ENCODE measurements around the gene MTUS2.

Gene MTUS2

DNA sequence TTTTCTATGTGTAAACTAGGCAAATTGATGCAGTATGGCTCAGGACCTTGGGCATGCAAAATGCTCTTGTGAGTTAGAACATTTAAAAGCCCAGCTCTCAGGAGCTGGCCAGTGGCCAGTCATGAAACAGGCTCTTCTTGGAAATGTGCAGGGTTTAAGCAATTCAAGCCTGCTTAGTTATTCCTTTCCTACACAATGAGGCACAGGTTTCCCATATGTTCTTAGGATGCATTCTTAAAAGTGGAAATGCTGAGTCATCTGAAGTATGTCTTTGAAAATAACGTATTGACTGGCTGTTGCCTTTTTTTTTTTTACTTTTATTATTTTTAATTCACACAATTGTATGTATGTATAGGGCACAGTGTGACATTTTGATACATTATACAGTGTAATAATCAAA lies 474.7 kb downstream of the MTUS2 start:
- H3K4me3 ChIP-seq (ENCODE audit: low read depth, low read length): no peak overlapping the region
- TF ChIP-seq CTCF (conservative IDR thresholded peaks at IDR 0.05; ENCODE audit: low read depth, low read length): no peak
- DNase-seq (ENCODE audit: low read depth): peak; percentile 1

GRCh38 chr13:29301027-29301426 lies 480.9 kb downstream of the MTUS2 start:
- no peak for DNase-seq (ENCODE audit: low read depth)
- no peak overlapping the region for H3K4me3 ChIP-seq (ENCODE audit: low read depth, low read length)
- no peak for TF ChIP-seq CTCF (conservative IDR thresholded peaks at IDR 0.05; ENCODE audit: low read depth, low read length)

DNA sequence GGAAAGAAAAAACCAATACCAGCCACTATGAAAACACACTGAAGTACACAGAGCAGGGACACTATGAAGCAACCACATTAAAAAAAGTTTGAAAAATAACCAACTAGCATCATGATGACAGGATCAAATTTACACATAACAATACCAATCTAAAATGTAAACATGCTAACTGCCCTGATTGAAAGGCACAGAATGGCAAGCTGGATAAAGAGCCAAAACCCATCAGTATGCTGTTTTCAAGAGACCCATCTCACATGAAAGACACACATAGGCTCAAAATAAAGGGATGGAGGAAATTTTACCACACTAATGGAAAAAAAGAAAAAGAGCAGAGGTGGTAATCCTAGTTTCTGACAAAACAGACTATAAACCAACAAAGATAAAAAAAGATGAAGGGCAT lies 484.0 kb downstream of the MTUS2 start:
- no peak overlapping the region for H3K4me3 ChIP-seq (ENCODE audit: low read depth, low read length)
- no peak for DNase-seq (ENCODE audit: low read depth)
- TF ChIP-seq CTCF (conservative IDR thresholded peaks at IDR 0.05; ENCODE audit: low read depth, low read length): no peak

DNA sequence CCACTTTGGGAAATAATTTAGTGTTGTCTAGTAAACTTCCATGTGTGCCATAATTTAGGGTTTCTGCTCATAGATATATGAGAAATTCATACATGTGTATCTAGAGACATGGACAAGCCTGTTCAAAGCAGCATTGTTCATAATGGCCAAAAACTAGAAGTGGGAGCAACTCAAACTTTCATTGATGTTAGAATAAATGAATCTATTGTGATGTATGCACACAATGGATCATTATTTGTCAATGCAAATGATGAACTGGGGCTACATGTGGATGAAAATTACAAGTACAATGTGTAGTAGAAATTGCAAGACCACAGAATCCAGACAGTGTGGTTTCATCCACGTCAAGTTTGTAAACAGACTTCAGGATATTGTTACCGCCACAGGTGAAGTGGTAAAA lies 490.7 kb downstream of the MTUS2 start:
- no peak overlapping the region for H3K4me3 ChIP-seq (ENCODE audit: low read depth, low read length)
- no peak for TF ChIP-seq CTCF (conservative IDR thresholded peaks at IDR 0.05; ENCODE audit: low read depth, low read length)
- no peak for DNase-seq (ENCODE audit: low read depth)

GRCh38 chr13:29315847-29316246 lies 495.7 kb downstream of the MTUS2 start:
- no peak for TF ChIP-seq CTCF (conservative IDR thresholded peaks at IDR 0.05; ENCODE audit: low read depth, low read length)
- H3K4me3 ChIP-seq (ENCODE audit: low read depth, low read length): no peak overlapping the region
- DNase-seq (ENCODE audit: low read depth): no peak

GRCh38 chr13:29317828-29318227 lies 497.7 kb downstream of the MTUS2 start:
- no peak for TF ChIP-seq CTCF (conservative IDR thresholded peaks at IDR 0.05; ENCODE audit: low read depth, low read length)
- no peak for DNase-seq (ENCODE audit: low read depth)
- no peak overlapping the region for H3K4me3 ChIP-seq (ENCODE audit: low read depth, low read length)

DNA sequence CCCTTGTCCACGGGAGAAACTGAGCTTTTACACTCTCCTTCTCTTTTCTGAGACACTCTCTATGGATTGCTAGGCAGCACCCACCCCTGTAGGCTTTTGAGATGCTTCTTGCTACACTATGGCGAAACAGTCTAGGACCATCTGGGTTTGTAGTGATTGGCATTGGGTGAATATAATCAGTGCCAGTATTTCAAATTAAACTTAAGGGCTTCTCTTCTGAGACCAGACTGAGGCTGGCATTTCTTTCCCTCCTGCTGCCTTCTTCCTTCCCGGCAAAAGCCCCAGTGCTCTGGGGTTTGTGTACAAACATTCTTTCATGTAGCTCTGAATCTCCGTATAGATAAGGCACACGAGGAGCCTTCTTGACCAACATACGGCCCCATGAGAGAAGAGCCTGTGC lies 498.6 kb downstream of the MTUS2 start:
- H3K4me3 ChIP-seq (ENCODE audit: low read depth, low read length): no peak overlapping the region
- TF ChIP-seq CTCF (conservative IDR thresholded peaks at IDR 0.05; ENCODE audit: low read depth, low read length): no peak
- DNase-seq (ENCODE audit: low read depth): no peak
